Stimulated activated CD4-positive, alpha-beta T cell treated with anti-CD3 and anti-CD28 coated beads, Interleukin-1b, Interleukin-23, amount 100 ng/mL, for 4 hours (primary cell): ENCODE results near the gene MARCHF7.
A peak's percentile ranks its signal among the peaks of the same experiment; 100 is the strongest.
"Not testable (repeated sequence)": the region's sequence is repeated elsewhere in the genome, so short reads cannot be mapped to it uniquely, and the experiment has no call there.

Experiments used
- DNase-seq, 2 donors: peaks; one replicate each; pipeline ENCODE4 v3.0.0-alpha.2; 2020; ENCODE audit warnings: low read depth in 2 of 2

Gene MARCHF7

GRCh38 chr2:159712143-159712928 is at the start of gene MARCHF7:
TSS of gene MARCHF7 (plus strand) at chr2:159712506. CDS start at chr2:159729023, 16,517 bp downstream.
- DNase-seq = peak; percentile 95 to 96

- DNase-seq = not testable (repeated sequence)
These were observed 44.9 kb upstream of the MARCHF7 start for GRCh38 chr2:159667423-159667822.

- no peak for DNase-seq
These were observed 41.3 kb upstream of the MARCHF7 start for GRCh38 chr2:159671047-159671446.

- no peak for DNase-seq
These were observed 34.7 kb upstream of the MARCHF7 start for GRCh38 chr2:159677654-159678053.

GRCh38 chr2:159680692-159681091 is 31.6 kb upstream of the MARCHF7 start:
- DNase-seq = no peak

GRCh38 chr2:159683817-159684216 is 28.5 kb upstream of the MARCHF7 start:
- no peak for DNase-seq

GRCh38 chr2:159684796-159685195 is 27.5 kb upstream of the MARCHF7 start:
- DNase-seq = no peak

GRCh38 chr2:159694500-159695040 is 17.7 kb upstream of the MARCHF7 start:
- DNase-seq = no peak

GRCh38 chr2:159695795-159696448 is 16.4 kb upstream of the MARCHF7 start:
- no peak for DNase-seq

- DNase-seq = no peak
These were observed 8.8 kb upstream of the MARCHF7 start for GRCh38 chr2:159703491-159703890.

GRCh38 chr2:159706385-159706980 is 5.8 kb upstream of the MARCHF7 start:
- DNase-seq = no peak

GRCh38 chr2:159708066-159708760 is 4.1 kb upstream of the MARCHF7 start:
- DNase-seq = no peak

- no peak for DNase-seq
These were observed 1.6 kb upstream of the MARCHF7 start for GRCh38 chr2:159710601-159711180.

GRCh38 chr2:159711562-159712142 is 654 bp upstream of the MARCHF7 start:
- no peak for DNase-seq

GRCh38 chr2:159712929-159713420 is 669 bp downstream of the MARCHF7 start:
- no peak for DNase-seq

GRCh38 chr2:159713631-159714246 is 1.4 kb downstream of the MARCHF7 start:
- DNase-seq = no peak

- no peak for DNase-seq
These were observed 2.1 kb downstream of the MARCHF7 start for GRCh38 chr2:159714247-159714930.

- no peak for DNase-seq
These were observed 3.1 kb downstream of the MARCHF7 start for GRCh38 chr2:159715451-159715850.

GRCh38 chr2:159716409-159716808 is 4.1 kb downstream of the MARCHF7 start:
- DNase-seq = not testable (repeated sequence)

GRCh38 chr2:159716857-159717256 is 4.6 kb downstream of the MARCHF7 start:
- no peak for DNase-seq
